SK-N-SH treated with all-trans-retinoic acid at 6 μM for 48 hours (cell line): ENCODE results near the gene PIPOX.

ENCODE experiments used
- ARNTL ChIP-seq: fragments of 450-650 bp; formaldehyde crosslinking; IDR thresholded peaks from 2 replicates; pipeline ENCODE4 v1.5.0; 2020; ENCODE audit warnings: low read depth, mild to moderate bottlenecking, moderate library complexity, borderline replicate concordance
- ESRRG ChIP-seq: fragments of 250-450 bp; sonication (Bioruptor Pico); IDR thresholded peaks from 2 replicates; pipeline ENCODE4 v1.6.1; 2021; ENCODE audit warnings: mild to moderate bottlenecking
- GLIS3 ChIP-seq: fragments of 250-450 bp; sonication (Bioruptor Pico); IDR thresholded peaks from 2 replicates; pipeline ENCODE4 v1.5.0; 2020; ENCODE audit warnings: mild to moderate bottlenecking, moderate library complexity
- PATZ1 ChIP-seq: fragments of 250-450 bp; sonication (Bioruptor Pico); IDR thresholded peaks from 2 replicates; pipeline ENCODE4 v1.8.0; 2020; ENCODE audit warnings: mild to moderate bottlenecking, moderate library complexity, borderline replicate concordance
- POU6F1 ChIP-seq: fragments of 250-450 bp; sonication (Bioruptor Pico); IDR thresholded peaks from 2 replicates; pipeline ENCODE4 v1.8.0; 2021; ENCODE audit warnings: low read depth, mild to moderate bottlenecking, moderate library complexity, borderline replicate concordance
- RARB ChIP-seq: fragments of 250-450 bp; sonication (Bioruptor Pico); IDR thresholded peaks from 2 replicates; pipeline ENCODE4 v1.8.0; 2021; ENCODE audit warnings: mild to moderate bottlenecking, moderate library complexity
- SNAI2 ChIP-seq: fragments of 250-450 bp; sonication (Bioruptor Pico); IDR thresholded peaks from 2 replicates; pipeline ENCODE4 v1.5.0; 2020; ENCODE audit warnings: mild to moderate bottlenecking, moderate library complexity
- TOX ChIP-seq: fragments of 250-450 bp; sonication (Bioruptor Pico); IDR thresholded peaks from 2 replicates; pipeline ENCODE4 v1.8.0; 2021; ENCODE audit warnings: mild to moderate bottlenecking, moderate library complexity, borderline replicate concordance
- ZFP3 ChIP-seq: fragments of 250-450 bp; sonication (Bioruptor Pico); IDR thresholded peaks from 2 replicates; pipeline ENCODE4 v1.5.0; 2020; ENCODE audit warnings: mild to moderate bottlenecking, moderate library complexity
- ZFP30 ChIP-seq: fragments of 450-650 bp; formaldehyde crosslinking; IDR thresholded peaks from 2 replicates; pipeline ENCODE4 v1.5.0; 2022; ENCODE audit warnings: mild to moderate bottlenecking, moderate library complexity
- ZNF565 ChIP-seq: fragments of 450-650 bp; formaldehyde crosslinking; conservative IDR thresholded peaks from 2 replicates; pipeline ENCODE4 v1.5.0; 2020; ENCODE audit warnings: low read depth, mild to moderate bottlenecking, moderate library complexity
- ZNF70 ChIP-seq: fragments of 450-650 bp; formaldehyde crosslinking; IDR thresholded peaks from 2 replicates; pipeline ENCODE4 v1.5.0; 2020; ENCODE audit warnings: mild to moderate bottlenecking, moderate library complexity
- ZNF8 ChIP-seq: fragments of 450-650 bp; formaldehyde crosslinking; IDR thresholded peaks from 2 replicates; pipeline ENCODE4 v1.5.0; 2020; ENCODE audit warnings: mild to moderate bottlenecking, moderate library complexity

- TF ChIP-seq GLIS3 (CRISPR knock-in tag) = no peak
- no peak for TF ChIP-seq RARB (CRISPR knock-in tag)
- no peak for TF ChIP-seq POU6F1 (CRISPR knock-in tag)
- TF ChIP-seq PATZ1 (CRISPR knock-in tag) = no peak
- no peak for TF ChIP-seq TOX (CRISPR knock-in tag)
- no peak for TF ChIP-seq ZNF8
- TF ChIP-seq SNAI2 = no peak
- no peak for TF ChIP-seq ESRRG (CRISPR knock-in tag)
- no peak for TF ChIP-seq ZFP30
- TF ChIP-seq ZFP3 = no peak
- no peak for TF ChIP-seq ZNF565 (CRISPR knock-in tag)
- no peak for TF ChIP-seq ARNTL (CRISPR knock-in tag)
- TF ChIP-seq ZNF70 (CRISPR knock-in tag) = no peak
Measured at GRCh38 chr17:29051731-29052130, 8.8 kb downstream of the PIPOX start.
